GM04504 (cell line): ENCODE data around the gene KPNA2.
"Not testable (repeated sequence)": the region's sequence is repeated elsewhere in the genome, so short reads cannot be mapped to it uniquely, and the experiment has no call there.

Experiments used
- DNase-seq: peaks from one replicate; pipeline ENCODE4 v3.0.0-alpha.2; 2012; ENCODE audit warnings: low read depth

The KPNA2 gene

DNA sequence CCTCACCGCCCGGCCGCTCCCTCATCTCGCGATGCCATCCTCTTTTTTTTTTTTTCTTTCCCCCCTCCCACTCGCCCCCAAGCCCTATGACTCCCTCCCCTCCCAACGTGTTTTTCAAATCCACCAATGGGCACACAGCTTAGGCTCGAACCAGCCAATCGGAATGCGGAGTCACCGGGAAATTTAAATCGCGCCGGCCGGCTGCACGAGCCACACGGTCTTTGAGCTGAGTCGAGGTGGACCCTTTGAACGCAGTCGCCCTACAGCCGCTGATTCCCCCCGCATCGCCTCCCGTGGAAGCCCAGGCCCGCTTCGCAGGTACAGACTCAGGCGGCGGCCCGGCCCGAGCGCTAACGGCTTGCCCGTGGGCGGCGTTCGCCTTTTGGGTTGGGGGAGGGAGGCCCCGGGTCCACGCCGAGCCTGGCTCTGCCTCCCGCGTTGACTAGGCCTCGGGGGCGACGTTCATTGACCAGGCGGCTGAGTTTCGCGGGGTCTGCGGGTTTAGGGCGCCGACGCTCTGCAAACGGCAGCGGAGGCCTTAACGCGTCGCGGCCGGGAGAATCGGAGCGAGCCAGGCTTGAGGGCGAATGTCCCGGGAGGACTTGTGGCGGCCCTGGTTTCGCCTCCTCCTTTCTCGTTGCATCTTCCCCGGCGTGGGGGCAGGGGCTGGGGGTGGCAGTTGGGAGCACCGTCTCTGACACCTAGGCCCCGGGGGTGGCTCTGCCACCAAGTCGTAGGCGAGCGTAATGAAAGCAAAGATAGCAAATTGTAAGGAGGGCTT, at the start of gene KPNA2:
KPNA2 (plus strand) TSS at position 213 of the 781 bp plus-strand sequence. CDS start 1,398 bp downstream, outside the sequence.
- peak; percentile 98 for DNase-seq

DNA sequence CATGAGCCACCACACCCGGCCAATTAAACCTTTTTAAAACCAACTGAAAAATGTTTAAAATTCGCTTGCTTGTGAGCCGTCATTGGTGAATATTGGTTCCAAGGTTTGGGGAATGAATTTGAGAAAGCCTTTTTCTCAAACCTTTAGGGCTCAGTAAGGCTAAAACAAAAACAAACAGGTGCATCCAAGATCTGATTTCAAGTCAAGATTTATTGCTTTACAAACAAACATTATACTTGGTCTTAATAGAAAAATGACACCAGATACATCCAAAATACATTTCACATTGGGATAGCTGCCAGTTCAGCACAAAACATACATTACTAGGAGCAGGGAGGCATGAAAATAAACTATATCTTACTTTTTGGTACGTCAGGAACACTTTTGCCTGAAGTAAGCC, 44.6 kb upstream of the KPNA2 start:
- DNase-seq, result no peak

DNA sequence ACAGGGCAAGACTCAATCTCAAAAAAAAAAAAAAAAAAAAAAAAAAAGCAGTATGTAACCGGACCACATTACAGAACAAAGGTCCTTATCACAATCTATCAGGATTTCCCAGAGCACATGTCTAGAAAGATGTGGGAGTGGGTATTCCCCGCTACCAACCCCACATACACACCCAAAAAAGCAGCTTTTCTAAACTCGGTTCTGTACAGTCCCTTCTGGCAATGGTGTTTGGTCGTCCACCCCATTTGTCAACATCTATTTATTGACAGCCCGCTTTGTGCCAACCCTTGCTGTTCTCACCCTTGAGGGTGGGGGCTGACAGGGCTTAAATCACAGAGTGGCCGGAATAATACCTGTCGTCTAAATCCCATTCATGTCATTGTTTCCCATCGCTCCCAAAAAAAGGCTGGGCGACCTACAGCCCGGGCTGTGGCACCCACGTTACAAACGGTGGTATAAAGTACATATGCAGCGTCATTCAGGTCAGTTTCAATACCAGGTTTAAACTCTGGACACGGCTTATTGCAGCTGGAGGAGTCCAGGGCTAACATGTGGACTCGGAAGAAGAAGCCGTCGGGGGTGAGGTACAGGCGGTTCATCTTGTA, 42.9 kb upstream of the KPNA2 start:
- no peak for DNase-seq

DNA sequence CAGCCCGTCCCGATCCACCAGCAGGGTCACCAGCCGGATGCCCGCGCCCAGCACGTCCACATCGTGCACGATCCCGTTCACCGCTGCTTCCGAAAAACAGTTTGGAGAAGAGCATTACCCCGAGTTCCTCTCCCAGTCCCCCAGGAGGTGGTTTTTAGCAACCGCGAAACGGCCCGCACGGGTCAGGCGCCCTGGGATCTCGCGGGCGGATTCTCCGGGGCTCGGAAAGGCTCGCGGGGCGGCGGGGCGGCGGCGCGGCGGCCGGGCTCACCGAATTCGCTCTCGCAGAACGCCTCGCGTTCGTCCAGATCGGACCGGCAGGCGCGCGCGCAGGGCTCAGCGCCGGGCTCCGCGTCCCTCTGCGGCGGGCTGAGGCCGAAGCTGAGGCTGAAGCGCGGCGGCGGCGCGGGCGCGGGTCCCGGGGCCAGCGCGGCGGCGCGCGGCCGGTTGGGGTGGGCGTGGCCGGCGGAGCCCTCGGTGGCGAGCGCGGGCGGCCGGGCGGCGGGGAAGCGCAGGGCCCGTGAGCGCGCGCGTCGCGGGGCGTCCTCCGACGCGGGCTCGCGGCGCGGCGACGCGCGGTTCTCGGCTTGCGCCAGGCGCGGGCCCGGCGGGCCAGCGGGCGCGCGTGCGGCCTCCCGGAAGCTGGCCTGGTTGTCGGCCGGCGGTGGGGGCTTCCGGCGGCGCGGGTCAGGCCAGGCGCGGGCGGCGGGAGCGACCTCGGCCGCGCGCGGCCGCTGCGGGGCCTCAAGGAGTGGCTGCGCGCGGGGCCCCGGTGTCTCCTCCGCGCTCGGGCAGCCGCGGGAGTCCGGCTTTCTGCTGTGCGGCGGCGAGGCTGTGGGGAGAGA, 42.2 kb upstream of the KPNA2 start:
- DNase-seq, result peak; percentile 69

DNA sequence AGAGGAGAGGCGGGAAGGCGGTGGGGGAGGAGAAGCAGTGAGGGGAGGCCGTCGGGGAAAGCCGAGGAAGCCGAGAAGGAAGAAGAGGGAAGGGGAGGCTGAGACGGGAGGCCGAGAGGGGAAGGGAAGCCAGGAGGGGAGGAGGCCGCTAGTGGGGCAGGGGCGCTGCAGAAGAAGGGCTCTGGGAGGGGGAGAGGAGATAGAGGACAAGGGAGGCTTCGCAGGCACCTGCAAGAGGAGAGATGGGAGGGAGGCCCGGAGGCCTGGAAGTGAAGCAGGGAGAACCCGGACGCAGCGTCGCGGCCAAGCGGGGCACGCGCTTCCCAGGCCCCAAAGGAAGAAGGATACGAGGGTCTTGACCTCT, 41.6 kb upstream of the KPNA2 start:
- DNase-seq, result no peak

DNA sequence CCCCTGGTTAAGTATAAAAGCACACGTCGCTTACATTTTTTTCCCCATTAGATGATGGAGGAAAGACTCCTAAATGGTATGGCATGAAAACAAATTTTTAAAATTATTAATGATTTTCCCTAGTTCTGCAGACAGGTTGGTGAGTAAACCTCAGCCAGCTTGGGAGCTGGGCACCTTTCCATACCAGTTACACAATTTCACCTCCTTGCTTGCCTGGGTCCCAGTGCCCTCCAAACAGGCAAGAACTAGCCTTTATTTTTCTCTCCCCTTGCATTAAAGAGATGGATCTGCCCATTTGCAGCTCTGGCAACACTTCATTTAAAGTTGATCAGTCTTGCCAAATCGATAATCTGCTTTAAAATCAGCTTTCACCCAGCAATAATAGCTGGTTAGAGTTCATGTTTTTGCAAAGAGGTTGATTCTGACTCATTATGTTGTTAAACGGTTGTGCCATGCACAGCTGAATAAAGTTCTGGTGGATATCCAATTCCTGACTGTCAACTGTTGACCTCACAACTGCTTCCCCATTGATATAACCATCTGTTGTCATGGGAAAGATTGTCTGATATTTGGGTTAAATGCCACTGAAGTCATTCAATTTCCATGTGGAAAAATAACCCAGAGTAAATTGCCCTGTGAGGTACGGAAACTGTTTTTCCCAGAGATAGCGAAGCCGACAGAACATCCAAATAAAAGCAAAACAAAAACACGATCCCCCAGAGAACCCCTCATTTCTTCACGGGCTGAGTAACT, 40.5 kb upstream of the KPNA2 start:
- DNase-seq, result peak; percentile 74

DNA sequence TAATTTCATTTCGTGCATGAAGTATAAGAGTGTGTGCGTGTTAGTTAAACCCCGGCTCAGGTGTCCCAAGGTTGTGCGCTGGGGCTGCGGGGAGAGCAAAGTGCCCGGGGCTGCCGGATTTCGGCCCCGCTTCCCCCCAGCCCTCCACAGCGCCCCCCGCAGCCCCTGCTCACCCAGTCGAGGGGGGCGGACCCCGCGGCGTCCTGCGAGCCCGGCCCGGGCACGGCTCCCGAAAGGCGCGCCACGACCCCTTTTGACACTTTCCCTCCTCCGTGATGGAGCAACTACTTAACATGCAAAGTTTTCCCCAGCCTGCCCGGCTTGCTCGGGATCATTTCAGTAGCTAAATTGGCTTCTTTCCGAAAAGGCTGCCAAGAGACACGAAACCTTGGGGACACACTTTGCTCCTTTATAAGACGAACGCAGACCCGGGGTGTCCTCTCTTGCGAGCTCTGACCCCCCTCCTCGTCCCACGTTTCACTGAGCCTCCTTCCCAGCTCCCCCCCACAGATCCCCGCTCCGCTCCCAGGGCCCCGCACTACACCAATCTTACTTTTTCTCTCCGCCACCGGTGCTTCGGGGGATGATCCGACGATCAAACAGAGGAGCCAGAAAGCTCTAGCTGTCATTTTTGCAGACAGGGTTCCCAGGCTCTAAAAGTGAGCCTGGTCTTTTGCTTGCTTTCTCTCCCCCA, 39.8 kb upstream of the KPNA2 start:
- no peak for DNase-seq

DNA sequence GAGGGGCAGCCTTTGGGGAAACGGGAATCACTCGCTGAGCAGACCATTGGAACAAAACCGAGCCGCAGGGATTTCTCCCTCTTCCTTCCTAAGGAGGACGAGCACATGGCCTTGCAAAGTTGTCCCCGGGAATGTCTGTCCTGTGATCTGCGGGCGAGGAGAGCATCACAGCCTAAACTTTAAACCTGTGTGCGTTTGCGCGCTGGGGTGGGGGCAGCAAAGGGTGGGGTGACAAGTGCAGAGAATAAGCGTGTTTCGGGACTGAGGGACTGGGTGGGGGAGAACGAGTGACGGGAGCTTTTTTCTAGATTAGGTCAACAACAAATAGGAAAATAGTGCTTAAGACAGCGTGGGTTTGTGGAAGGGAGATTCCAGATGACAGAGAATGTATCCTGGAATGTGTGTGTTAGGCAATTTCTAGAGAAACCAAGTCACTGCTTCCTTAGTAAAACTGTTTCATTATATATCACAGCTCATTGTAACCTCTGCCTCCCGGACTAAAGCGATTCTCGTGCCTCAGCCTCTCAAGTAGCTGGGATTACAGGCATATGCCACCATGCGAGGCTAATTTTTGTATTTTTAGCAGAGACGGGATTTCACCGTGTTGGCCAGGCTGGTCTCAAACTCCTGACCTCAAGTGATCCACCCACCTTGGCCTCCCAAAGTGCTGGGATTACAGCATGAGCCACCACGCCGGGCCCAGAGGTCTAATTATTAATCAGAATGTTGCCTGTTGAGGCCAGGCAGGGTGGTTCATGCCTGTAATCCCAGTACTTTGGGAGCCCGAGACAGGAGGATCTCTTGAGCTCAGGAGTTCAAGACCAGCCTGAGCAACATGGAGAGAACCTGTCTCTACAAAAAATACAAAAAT, 39.0 kb upstream of the KPNA2 start, which contains the start of gene C17orf58:
C17orf58 (minus strand) TSS at position 169 of the 871 bp plus-strand sequence. CDS start 271 bp downstream, outside the sequence.
- not testable (repeated sequence) for DNase-seq

DNA sequence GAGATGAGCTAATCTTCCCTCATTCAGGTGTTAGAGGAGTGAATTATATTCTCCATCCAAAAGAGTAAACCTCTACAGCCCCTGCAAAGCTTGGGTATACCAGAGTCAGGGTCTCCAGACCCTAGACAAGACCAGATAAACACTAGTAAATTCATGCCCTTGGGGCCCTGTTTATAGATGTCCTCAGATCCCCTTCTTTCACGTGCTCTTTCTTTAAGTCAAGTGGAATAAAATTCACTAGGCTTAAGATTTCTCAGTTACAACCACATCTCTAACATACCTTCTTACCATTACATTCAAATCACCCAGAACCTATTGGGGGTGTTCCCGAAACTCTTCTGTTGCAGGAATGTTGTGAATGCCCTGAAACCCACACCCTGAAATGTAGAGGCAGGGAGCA, 37.1 kb upstream of the KPNA2 start:
- DNase-seq, result no peak

DNA sequence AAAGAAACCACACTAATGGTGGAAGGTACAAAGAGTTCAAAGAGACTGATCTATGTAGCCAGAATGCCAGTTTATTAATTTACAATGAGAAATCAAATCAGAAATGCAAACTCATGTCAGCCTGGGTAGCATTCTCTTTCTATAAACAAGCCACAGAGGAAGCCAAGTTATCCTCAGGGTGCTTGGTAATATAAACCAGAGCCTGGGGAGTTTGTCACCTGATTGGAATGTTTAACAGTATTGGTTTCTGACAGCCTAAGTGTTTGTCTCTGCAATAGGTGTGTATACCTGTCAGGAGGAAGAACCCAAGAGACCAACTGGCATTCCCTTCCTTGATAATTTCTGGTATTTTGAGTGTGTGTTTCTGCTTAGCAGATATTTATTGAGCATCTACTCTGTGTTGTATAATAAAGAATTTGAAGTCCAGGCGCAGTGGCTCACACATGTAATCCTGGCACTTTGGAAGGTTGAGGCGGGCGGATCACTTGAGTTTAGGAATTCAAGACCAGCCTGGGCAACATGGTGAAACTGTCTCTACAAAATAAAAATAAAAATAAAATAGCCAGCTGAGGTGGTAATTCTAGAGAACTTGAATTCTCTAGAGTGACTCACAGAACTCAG, 36.1 kb upstream of the KPNA2 start:
- no peak for DNase-seq

DNA sequence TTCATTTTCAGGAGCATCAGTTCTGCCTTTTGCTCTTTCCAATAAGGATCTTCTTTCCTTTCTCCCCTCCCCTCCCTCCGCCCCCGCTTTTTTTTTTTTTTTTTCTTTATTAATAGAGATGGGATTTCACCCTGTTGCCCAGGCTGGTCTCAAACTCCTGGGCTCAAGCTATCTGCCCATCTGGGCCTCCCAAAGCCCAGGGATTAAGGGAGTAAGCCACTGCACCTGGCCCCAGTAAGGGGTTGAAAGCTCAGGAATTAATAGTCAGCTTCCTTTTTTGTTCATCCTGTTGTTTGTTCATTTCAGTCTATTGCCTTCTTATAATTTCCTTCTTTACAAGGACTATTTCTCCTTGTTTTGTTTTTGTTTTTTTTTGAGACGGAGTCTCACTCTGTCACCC, 31.3 kb upstream of the KPNA2 start:
- no peak for DNase-seq

DNA sequence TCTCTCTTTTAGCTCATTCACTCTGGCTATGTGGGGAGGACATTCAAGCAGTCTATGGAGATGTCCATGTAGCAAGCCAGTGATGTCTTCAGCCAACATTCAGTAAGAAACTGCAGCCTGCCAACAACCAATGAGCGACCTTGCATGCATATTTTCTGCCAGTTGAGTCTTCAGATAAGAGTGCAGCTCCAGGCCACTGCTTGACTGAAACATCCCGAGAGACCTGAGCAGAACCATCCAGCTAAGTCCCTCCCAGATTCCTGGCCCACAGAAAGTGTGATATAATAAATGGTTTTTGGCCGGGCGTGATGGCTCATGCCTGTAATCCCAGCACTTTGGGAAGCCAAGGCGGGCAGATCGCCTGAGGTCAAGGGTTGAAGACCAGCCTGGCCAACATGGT, 28.7 kb upstream of the KPNA2 start:
- no peak for DNase-seq

DNA sequence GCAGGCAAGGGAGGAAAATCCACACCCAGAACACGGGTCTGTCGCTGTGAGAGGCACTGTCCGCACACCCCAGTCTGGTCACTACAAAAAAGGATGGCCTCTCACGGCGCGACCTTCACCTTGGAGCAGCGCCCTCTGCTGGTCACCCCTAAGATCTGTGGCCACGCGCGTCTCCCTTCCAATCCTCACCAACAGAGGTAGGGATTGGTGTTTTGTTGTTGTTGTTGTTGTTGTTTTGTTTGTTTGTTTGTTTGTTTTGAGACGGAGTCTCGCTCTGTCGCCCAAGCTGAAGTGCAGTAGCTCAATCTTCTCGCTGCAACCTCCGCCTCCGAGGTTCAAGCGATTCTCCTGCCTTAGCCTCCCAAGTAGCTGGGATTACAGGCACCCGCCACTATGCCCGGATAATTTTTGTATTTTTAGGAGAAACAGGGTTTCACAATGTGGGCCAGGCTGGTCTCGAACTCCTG, 24.3 kb upstream of the KPNA2 start:
- no peak for DNase-seq

DNA sequence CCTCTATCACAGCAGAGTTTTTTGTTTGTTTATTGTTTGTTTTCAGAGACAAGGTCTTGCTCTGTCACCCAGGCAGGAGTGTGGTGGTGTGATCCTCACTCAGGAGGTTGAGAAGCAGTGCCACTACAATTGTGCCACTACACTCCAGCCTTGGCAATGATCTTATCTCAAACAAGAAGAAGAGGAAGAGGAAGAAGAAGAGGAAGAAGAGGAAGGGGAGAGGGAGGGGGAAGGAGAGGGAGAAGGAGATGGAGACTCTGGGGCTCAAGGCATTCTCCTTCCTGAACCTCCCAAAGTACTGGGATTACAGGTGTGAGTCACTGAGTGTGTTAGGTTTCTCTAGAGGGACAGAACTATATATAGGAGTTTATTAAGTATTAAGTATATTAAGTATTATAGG, 22.1 kb upstream of the KPNA2 start:
- no peak for DNase-seq

DNA sequence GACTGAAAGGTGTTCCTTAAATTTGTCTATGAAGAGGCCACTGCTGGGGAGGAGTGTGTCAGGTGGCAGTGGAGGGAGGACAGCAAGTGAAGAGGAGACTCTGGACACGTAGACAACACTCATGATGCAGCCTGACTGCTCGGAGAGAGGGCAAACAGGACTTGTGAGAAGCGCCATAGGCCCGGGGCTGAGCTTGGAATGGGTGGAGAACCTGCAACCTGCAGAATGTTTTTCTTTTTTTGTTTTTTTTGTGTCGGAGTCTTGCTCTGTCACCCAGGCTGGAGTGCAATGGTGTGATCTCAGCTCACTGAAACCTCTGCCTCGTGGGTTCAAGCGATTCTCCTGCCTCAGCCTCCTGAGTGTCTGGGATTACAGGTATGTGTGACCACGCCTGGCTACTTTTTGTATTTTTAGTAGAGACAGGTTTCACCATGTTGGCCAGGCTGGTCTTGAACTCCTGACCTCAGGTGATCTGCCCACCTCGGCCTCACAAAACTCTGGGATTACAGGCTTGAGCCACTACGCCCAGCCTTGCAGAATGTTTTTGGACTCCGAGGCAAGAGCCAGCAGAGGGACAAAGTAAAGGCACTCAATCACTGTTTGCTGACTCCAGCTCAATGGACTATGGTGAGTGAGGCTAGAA, 20.3 kb upstream of the KPNA2 start:
- no peak for DNase-seq

DNA sequence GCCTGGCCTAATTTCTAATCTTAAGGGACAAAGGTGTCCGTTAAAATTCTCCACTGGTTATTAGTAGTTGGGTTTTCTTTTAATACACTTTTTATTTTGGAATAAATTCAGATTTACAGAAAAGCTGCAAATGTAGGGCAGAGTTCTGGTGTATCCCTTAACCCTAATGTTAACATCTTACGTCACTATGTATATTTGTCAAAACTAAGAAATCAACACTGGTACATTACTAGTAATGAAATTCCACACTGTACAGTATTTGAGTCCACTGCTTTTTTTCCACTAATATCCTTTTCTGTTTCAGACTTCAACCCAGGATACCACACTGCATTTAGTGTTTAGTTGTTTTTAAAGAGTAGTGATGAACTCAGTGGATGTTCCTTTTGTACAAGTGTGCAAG, 18.7 kb upstream of the KPNA2 start:
- DNase-seq, result no peak

DNA sequence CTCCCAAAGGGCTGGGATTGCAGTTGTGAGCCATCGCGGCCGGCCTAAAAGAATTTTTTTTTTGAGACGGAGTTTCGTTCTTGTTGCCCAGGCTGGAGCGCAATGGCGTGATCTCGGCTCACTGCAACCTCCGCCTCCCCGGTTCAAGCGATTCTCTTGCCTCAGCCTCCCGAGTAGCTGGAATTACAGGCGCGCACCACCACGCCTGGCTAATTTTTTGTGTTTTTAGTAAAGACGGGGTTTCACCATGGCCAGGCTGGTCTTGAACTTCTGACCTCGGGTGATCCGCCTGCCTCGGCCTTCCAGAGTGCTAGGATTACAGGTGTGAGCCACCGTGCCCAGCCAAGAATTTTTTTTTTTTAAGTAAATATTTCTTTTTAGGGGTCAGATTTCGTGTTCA, 17.0 kb upstream of the KPNA2 start:
- not testable (repeated sequence) for DNase-seq

DNA sequence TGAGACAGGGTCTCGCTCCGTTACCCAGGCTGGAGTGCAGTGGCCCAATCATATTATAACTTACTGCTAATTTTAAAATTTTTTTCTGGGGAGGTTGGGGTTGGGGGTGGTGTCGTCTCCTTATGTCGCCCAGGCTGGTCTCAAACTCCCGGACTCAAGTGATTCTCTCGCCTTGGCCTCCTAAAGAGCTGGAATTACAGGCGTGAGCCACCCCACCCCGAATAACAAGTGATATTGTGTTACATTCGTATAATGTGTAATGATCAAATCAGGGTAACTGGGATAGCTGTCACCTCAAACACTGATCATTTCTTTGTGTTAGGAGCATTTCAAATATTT, 16.2 kb upstream of the KPNA2 start:
- DNase-seq, result no peak

DNA sequence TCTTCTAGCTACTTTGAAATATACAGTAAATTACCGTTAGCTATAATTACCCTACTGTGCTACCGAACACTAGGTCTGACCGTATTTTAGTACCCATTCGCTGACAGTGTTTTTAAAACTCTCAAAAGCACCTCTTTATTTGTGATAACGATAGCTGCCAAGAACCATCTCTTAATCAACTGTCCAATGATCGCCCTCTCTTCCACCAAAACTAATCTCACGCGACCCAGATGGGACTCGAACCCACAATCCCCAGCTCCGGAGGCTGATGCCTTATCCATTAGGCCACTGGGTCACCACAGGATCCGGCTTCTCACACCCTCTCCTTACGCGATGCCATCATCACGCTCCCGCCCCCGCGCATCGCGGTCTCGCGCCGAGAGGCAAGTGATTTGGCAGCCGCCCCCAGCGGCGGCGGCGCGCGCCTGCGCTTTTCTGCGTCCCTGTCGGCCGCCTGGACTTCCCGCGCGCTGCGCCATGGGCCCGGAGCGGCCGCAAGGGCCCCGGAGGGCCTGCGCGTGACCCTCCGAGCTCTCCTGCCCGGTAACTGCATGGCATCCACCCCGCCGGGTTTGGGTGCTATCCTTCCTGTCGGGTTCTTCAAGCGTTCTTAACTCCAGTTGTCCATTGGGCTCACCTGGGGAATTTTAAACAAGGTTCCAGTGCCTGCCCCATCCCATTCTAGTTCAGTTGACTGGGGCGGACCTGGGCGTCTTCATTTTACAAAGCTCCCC, 15.7 kb upstream of the KPNA2 start:
- DNase-seq, result peak; percentile 87
